Inflammatory macrophage treated with lipopolysaccharide for 4 hours (primary cell): ENCODE results near the gene PRMT7.

Source experiments
- DNase-seq: peaks from one replicate; pipeline ENCODE4 v3.0.0-alpha.2; 2020

The PRMT7 gene

GRCh38 chr16:68364561-68364998 lies 53.8 kb downstream of the PRMT7 start:
- peak; percentile 60 for DNase-seq

GRCh38 chr16:68365167-68365817 lies 54.5 kb downstream of the PRMT7 start:
- DNase-seq = peak; percentile 60

- no peak for DNase-seq
These were observed 55.2 kb downstream of the PRMT7 start for GRCh38 chr16:68366062-68366461.

GRCh38 chr16:68367030-68367429 lies 56.2 kb downstream of the PRMT7 start:
- peak; percentile 52 for DNase-seq

GRCh38 chr16:68367440-68367839 lies 56.6 kb downstream of the PRMT7 start:
- no peak for DNase-seq

- DNase-seq = no peak
These were observed 57.1 kb downstream of the PRMT7 start for GRCh38 chr16:68367891-68368290.

GRCh38 chr16:68368301-68368888 lies 57.6 kb downstream of the PRMT7 start:
- DNase-seq = no peak

- no peak for DNase-seq
These were observed 58.3 kb downstream of the PRMT7 start for GRCh38 chr16:68369168-68369567.

- DNase-seq = peak; percentile 14
These were observed 59.1 kb downstream of the PRMT7 start for GRCh38 chr16:68369697-68370580.

- DNase-seq = no peak
These were observed 59.9 kb downstream of the PRMT7 start for GRCh38 chr16:68370581-68371275.

GRCh38 chr16:68371276-68371651 lies 60.4 kb downstream of the PRMT7 start:
- DNase-seq = no peak

GRCh38 chr16:68371706-68372380 lies 61.0 kb downstream of the PRMT7 start:
- DNase-seq = no peak

GRCh38 chr16:68372381-68372720 lies 61.5 kb downstream of the PRMT7 start:
- no peak for DNase-seq

- DNase-seq = no peak
These were observed 62.0 kb downstream of the PRMT7 start for GRCh38 chr16:68372806-68373205.

GRCh38 chr16:68373528-68374245 lies 62.9 kb downstream of the PRMT7 start:
- no peak for DNase-seq

- no peak for DNase-seq
These were observed 63.5 kb downstream of the PRMT7 start for GRCh38 chr16:68374246-68374805.

GRCh38 chr16:68374961-68375660 lies 64.3 kb downstream of the PRMT7 start:
- no peak for DNase-seq

- DNase-seq = no peak
These were observed 65.2 kb downstream of the PRMT7 start for GRCh38 chr16:68375801-68376536.

- no peak for DNase-seq
These were observed 65.8 kb downstream of the PRMT7 start for GRCh38 chr16:68376590-68376989.

- DNase-seq = no peak
These were observed 66.4 kb downstream of the PRMT7 start for GRCh38 chr16:68377221-68377620.
